NCI-H1436 (cell line): ENCODE results near the gene LRRC17.
"Not testable (repeated sequence)": the region's sequence is repeated elsewhere in the genome, so short reads cannot be mapped to it uniquely, and the experiment has no call there.

ENCODE experiments used
- DNase-seq: peaks from one replicate; lab custom pipeline; 2025; lab: John Stamatoyannopoulos, UW

LRRC17 gene

GRCh38 chr7:102897211-102897631 lies 15.6 kb upstream of the LRRC17 start:
- DNase-seq, result no peak

DNA sequence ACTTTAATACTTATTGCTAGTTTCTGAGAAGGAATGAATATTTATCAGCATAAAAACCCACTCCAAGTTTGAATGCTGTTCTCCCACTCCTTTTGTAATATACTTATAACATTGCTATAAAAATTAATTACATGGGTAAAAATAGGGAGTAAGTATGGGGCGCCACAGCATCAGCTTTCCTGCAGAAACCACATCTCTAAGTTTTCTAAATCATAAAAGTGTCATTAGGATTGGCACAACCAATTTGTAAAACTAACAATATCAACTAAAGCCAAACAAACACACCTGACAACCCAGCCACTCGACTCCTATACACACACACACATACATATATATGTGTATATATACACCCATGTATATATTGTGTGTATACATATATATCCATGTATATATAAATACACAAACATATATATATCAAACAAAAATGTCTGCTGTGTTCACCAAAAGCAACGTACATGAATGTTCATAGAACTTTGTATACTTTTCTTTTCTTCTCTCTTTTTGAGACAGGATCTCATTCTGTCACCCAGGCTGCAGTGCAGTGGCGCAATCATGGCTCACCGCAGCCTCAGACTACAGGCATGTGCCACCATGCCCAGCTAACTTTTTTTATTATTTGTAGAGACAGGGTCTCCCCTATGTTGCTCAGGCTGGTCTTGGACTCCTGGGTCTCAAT lies 14.8 kb upstream of the LRRC17 start:
- DNase-seq, result no peak

DNA sequence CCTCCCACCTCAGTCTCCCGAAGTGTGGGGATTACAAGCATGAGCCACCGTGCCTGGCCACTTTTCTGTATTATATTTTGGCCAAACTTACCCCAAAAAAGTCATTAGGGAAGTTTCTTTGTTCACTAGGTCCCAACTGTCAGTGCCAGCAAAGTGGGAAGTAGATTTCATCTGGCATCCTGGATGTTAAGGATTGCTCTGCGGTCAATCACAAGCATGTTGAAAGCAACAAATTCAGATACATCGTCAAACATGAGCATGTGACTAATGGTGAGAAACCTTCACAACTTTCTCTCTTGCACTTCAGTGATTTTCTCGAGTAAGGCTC lies 14.3 kb upstream of the LRRC17 start:
- DNase-seq, result no peak

DNA sequence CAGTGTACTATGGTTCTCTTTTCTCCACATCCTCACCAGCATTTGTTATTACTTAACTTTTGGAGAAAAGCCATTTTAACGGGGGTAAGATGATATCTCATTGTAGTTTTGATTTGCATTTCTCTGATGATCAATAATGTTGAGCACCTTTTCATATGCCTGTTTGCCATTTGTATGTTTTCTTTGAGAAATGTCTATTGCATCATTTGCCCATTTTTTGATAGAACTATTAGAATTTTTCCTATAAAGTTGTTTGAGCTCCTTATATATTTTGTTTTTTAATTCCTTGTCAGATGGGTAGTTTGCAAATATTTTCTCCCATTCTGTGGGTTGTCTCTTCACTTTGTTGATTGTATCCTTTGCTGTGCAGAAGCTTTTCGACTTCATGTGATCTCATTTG lies 10.7 kb upstream of the LRRC17 start:
- DNase-seq, result not testable (repeated sequence)

DNA sequence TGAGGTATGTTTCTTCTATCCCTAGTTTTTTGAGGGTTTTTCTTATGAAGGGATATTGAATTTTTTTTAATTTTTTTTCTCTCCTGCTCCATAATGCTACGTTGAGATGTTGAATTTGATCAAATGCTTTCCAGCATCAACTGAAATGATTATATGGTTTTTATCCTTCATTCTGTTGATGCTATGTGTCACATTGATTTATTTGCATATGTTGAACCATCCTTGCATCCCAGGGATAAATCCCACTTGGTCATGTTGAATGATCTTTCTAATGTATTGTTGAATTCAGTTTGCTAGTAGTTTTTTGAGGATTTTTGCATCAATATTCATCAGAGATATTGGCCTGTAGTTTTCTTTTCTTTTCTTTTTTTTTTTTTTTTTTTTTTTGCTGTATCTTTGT lies 9.2 kb upstream of the LRRC17 start:
- DNase-seq, result not testable (repeated sequence)

DNA sequence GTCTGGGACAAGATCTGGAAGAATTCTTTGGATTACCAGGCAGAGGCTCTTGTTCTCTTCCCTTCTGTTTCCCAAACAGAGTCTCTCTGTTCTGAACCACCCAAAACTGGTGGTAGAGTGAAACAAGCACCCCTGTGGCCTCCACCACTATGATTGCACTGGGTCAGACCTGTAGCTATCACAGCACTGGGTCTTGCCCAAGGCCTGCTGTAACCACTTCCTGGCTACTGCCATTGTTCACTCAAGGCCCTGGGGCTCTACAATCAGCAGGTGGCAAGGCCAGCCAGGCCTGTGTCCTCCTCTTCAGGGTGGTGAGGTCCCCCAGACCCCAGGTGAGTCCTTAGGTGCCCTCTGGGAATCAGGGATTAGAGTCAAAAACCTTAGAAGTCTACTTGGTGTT lies 4.1 kb upstream of the LRRC17 start:
- DNase-seq, result no peak

DNA sequence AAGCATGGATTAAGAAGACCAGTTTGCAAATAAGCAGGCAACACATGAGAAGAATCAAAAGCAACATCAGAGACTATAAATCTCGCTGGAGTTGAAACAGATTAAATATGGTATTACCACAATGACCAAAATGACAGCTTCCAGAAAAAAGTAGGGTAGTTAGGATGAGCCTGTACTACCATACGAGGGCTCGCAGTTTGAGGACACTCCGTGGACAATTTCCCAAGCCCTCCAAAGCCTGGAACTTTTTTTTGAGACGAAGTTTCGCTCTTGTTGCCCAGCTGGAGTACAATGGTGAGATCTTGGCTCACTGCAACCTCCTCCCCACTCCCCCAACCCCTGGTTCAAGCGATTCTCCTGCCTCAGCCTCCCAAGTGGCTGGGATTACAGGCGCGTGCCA lies 1.0 kb downstream of the LRRC17 start:
- no peak for DNase-seq

DNA sequence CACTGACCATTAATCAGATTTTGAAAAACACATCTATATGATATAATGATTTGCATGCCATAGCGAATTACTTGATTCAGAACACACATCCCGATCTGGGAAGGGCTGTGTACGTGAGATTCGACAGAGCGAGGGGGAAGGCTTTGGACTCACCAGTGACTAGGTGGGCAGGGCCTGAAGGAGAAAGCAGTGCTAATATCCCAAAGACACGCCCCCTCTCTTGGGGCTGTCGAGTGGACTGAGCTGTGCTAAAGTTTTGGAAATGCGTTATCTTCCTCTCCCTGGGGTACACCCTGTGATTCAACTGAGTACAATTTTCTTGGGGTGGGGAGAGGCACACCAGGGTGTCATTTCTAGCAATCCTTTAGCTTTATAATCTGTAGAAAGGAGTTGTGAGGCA lies 1.8 kb downstream of the LRRC17 start:
- no peak for DNase-seq

DNA sequence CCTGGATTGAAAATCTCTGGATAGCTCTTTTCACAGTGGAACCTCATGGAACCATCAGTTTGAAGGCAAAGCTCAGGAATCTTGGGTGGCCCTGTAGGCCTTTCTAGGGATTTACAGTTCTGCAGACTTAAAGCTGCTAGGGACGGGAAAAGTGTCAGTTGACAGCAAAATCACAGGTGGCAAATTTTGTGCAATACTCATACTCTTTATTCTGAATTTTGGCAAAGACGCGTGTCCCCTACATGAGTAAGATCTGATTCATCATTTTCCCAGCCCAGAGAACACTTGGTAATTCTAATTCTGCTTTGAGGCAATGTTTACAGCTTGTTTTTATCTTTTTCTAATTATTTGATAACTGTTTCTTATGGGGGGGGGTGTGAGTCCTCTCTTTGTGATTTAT lies 3.6 kb downstream of the LRRC17 start:
- DNase-seq, result no peak

GRCh38 chr7:102916881-102917280 lies 4.1 kb downstream of the LRRC17 start:
- DNase-seq, result no peak

DNA sequence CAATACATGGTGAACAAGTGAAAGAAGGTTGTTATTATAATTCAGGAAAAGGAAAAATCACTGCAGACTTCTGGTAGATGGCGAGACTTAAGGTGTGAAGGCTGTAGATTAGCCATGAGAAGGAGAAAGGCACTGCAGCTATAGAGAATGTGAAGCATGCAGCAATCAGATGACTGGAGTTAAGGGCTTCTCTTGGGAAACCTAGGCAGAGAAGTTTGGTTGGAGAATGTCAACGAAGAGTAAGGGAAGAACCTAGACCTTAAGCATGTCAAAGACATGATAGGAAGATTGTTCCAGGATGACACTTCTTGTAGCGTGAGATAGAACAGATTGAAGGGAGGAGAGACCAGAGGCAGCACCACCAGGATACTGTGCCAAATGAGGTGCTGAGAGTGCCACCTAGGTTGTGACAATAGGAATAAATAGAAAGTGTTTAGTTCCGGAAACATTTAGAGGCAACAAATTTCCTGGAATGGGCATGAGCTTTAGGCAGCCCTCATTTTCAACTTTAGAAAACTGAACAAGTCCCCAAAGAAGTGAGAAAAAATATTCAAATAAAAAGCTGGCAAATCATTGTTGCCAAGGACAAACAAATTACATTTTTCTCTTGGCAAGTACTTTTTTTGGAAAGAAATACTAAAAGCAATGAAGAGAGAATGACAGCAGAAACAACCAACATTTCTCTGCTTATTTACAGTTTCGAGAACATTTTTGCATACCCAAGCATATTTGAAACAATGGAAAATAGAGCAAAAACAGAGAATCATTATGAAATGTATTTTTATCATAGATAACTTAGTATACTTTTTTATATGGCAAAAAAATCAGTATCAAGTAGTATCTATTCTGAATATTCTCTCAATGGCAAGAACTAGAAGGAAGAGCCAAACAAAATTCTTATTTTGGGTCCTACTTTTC lies 4.9 kb downstream of the LRRC17 start:
- DNase-seq, result no peak

GRCh38 chr7:102918845-102919244 lies 6.0 kb downstream of the LRRC17 start:
- DNase-seq, result no peak

GRCh38 chr7:102925976-102926782 lies 13.4 kb downstream of the LRRC17 start:
- DNase-seq, result no peak

- DNase-seq, result no peak
Observed at GRCh38 chr7:102926783-102927140, 14.0 kb downstream of the LRRC17 start.

DNA sequence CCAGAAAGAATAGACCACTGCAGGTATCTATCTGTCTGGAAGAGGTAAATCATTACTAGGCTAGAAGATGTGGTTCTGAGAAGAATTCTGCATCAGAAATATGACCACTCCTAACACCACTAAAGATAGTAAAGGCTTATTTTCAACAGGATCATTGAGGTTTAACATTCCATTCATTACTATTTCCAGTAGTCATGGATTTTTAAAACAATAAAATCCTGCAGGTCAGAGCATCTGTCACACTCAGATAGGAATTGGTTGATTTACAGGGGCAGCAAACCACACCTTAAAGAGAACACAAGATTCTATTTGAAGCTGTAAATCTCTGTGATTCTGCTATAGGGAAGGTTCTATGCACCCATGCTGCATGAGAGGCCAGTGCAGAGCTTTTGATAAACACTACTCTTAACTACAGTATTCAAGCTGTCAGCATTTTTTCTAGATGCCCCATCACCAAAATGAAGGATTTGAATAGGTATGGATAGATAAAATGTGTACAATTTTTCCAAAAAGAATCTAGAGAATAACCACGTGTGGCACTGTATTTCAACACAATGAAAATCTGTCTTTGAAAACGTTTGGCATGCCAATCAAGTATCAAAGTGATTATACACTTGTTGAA lies 14.6 kb downstream of the LRRC17 start:
- DNase-seq, result no peak

GRCh38 chr7:102931757-102932156 lies 19.0 kb downstream of the LRRC17 start:
- no peak for DNase-seq

DNA sequence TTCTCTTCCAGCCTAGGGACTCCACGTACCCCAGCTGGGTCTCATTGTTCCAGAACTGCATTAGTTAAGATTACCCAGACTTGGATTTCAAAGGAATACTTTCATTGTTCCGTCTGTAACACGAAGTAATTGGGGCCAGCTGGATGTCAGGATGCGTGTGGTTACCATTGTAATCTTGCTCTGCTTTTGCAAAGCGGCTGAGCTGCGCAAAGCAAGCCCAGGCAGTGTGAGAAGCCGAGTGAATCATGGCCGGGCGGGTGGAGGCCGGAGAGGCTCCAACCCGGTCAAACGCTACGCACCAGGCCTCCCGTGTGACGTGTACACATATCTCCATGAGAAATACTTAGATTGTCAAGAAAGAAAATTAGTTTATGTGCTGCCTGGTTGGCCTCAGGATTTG lies 21.0 kb downstream of the LRRC17 start:
- no peak for DNase-seq

DNA sequence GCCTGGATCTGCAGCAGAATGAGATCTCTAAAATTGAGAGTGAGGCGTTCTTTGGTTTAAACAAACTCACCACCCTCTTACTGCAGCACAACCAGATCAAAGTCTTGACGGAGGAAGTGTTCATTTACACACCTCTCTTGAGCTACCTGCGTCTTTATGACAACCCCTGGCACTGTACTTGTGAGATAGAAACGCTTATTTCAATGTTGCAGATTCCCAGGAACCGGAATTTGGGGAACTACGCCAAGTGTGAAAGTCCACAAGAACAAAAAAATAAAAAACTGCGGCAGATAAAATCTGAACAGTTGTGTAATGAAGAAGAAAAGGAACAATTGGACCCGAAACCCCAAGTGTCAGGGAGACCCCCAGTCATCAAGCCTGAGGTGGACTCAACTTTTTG lies 21.4 kb downstream of the LRRC17 start:
- no peak for DNase-seq

DNA sequence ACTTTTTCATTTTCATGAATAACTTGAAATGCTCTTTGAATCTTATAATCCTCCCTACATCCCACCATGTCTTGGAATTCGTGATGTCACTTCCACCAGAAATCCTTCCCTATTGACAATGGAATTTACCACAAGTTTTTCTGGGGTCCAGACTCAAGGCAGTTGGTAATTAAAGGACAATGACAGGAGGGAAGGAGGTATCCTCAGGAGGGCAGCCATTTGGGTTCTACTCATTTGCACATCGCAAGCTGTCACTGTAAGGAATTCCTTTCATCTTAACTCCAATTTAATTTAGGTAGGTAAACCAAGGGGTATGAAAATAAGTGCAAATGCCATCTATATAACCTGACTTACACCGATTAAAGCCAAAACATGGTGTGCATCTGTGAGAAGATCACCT lies 21.9 kb downstream of the LRRC17 start:
- DNase-seq, result no peak

GRCh38 chr7:102935450-102936115 lies 22.8 kb downstream of the LRRC17 start:
- DNase-seq, result no peak

- no peak for DNase-seq
Observed at GRCh38 chr7:102938679-102939078, 25.9 kb downstream of the LRRC17 start.
